Hepatocyte (in vitro differentiated cells): Measurements from ENCODE around the gene DGKI. TPM values are rescaled to one million over a fixed set of nuclear protein-coding genes. Genes with fewer than 3 reads are reported as not detected.

Experiments used
- DNase-seq: peaks from one replicate; pipeline ENCODE4 v3.0.0-alpha.2; 2016; ENCODE audit warnings: low spot score
- H2AFZ ChIP-seq: fragments of 200-600 bp; sonication (generic); 2 replicates; pipeline ENCODE4 v1.6.0; 2016; ENCODE audit warnings: antibody characterized with exemption, mild to moderate bottlenecking
- H3K27ac ChIP-seq: fragments of 200-600 bp; sonication (generic); 2 replicates; pipeline ENCODE4 v1.5.1; 2016; ENCODE audit warnings: mild to moderate bottlenecking
- H3K27me3 ChIP-seq: fragments of 200-600 bp; sonication (generic); 2 replicates; pipeline ENCODE4 v1.6.1; 2016
- H3K36me3 ChIP-seq: fragments of 200-600 bp; sonication (generic); replicated peaks from 2 replicates; pipeline ENCODE4 v1.5.1; 2016; ENCODE audit warnings: low read depth; ENCODE audit not compliant: insufficient read depth
- H3K4me1 ChIP-seq: fragments of 200-600 bp; sonication (generic); 2 replicates; pipeline ENCODE4 v1.5.1; 2016; ENCODE audit warnings: mild to moderate bottlenecking, moderate library complexity; ENCODE audit not compliant: insufficient read depth
- H3K4me2 ChIP-seq: fragments of 200-600 bp; sonication (generic); 2 replicates; pipeline ENCODE4 v1.6.0; 2016
- H3K4me3 ChIP-seq: fragments of 200-600 bp; sonication (generic); 2 replicates; pipeline ENCODE4 v1.5.1; 2016; ENCODE audit warnings: mild to moderate bottlenecking
- H3K79me2 ChIP-seq: fragments of 200-600 bp; sonication (generic); 2 replicates; pipeline ENCODE4 v1.6.0; 2017; ENCODE audit warnings: mild to moderate bottlenecking
- H3K9me2 ChIP-seq: fragments of 200-600 bp; sonication (generic); replicated peaks from 2 replicates; pipeline ENCODE4 v1.6.0; 2017; ENCODE audit warnings: mild to moderate bottlenecking; ENCODE audit not compliant: insufficient read depth
- H3K9me3 ChIP-seq: fragments of 200-600 bp; sonication (generic); 2 replicates; pipeline ENCODE4 v1.5.1; 2016; ENCODE audit warnings: low read depth, mild to moderate bottlenecking
- H4K20me1 ChIP-seq: fragments of 200-600 bp; sonication (generic); 2 replicates; pipeline ENCODE4 v1.6.0; 2016; ENCODE audit warnings: mild to moderate bottlenecking; ENCODE audit not compliant: insufficient read depth, poor library complexity, severe bottlenecking
- CTCF ChIP-seq: fragments of 200-600 bp; sonication (generic); IDR thresholded peaks from 2 replicates; pipeline ENCODE4 v1.5.1; 2016; ENCODE audit warnings: antibody characterized with exemption, mild to moderate bottlenecking; ENCODE audit not compliant: poor library complexity
- EZH2 ChIP-seq: fragments of 200-600 bp; sonication (generic); IDR thresholded peaks from 2 replicates; pipeline ENCODE4 v1.6.1; 2016; ENCODE audit warnings: antibody characterized with exemption, mild to moderate bottlenecking, borderline replicate concordance
- EZH2phosphoT487 ChIP-seq: fragments of 200-600 bp; sonication (generic); IDR thresholded peaks from one replicate; pipeline ENCODE4 v1.6.1; 2018; ENCODE audit warnings: antibody characterized with exemption, mild to moderate bottlenecking, low read depth, moderate library complexity; ENCODE audit not compliant: unreplicated experiment, severe bottlenecking
- WGBS: methylation state at CpG from one replicate; pipeline ENCODE4 v1.1.6; 2016; ENCODE audit warnings: low lambda C conversion rate; ENCODE audit errors: missing lambda C conversion rate; 5-methylcytosine and 5-hydroxymethylcytosine counted together
- polyA plus RNA-seq: library from polyadenylated mRNA; unstranded; fragments of >200 nt; fragmentation: Nextera tagmentation; extraction: Ambion mirVana; gene quantifications from 2 replicates; pipeline ENCODE4 v1.2.1, GENCODE V29; 2016
- total RNA-seq: library from RNA; depleted of rRNA; stranded (reverse); fragments of >200 nt; gene quantifications from 2 replicates; pipeline ENCODE4 v1.2.3, GENCODE V29; 2014

Gene DGKI
- total and polyA plus RNA-seq, 2 experiments from 2014 or later: 0.47 to 1.8 TPM

- no peak overlapping the region for H3K4me2 ChIP-seq
- no peaks in the 10 kb centered on the region for H4K20me1 ChIP-seq
- 83% methylated on average over 4 of the region's 4 CpGs for WGBS
- no peak for DNase-seq
- H3K27me3 ChIP-seq: no peaks in the 10 kb centered on the region
- no peak overlapping the region for H3K4me3 ChIP-seq
- no peak overlapping the region for H2AFZ ChIP-seq
- no peaks in the 10 kb centered on the region for H3K4me1 ChIP-seq
- no peaks in the 10 kb centered on the region for H3K36me3 ChIP-seq
- no peak overlapping the region for H3K27ac ChIP-seq
- no peaks in the 10 kb centered on the region for H3K9me2 ChIP-seq
- no peak for TF ChIP-seq EZH2phosphoT487
- TF ChIP-seq EZH2: no peak
- TF ChIP-seq CTCF: no peak
- H3K79me2 ChIP-seq: no peaks in the 10 kb centered on the region
- no peaks in the 10 kb centered on the region for H3K9me3 ChIP-seq
Measured at GRCh38 chr7:137597856-137598255, 248.9 kb downstream of the DGKI start.

- H3K79me2 ChIP-seq: no peaks in the 10 kb centered on the region
- H3K4me1 ChIP-seq: peaks cover 25% of the 10 kb centered on the region
- H4K20me1 ChIP-seq: no peaks in the 10 kb centered on the region
- no peak for DNase-seq
- H3K27ac ChIP-seq: no peak overlapping the region
- no peaks in the 10 kb centered on the region for H3K36me3 ChIP-seq
- WGBS: 87% methylated on average over 5 of the region's 5 CpGs
- H3K4me2 ChIP-seq: no peak overlapping the region
- no peaks in the 10 kb centered on the region for H3K9me3 ChIP-seq
- TF ChIP-seq CTCF (no peak), EZH2 (no peak), EZH2phosphoT487 (no peak)
- no peaks in the 10 kb centered on the region for H3K27me3 ChIP-seq
- no peaks in the 10 kb centered on the region for H3K9me2 ChIP-seq
- H2AFZ ChIP-seq: no peak overlapping the region
- no peak overlapping the region for H3K4me3 ChIP-seq
Measured at GRCh38 chr7:137593115-137593711, 253.6 kb downstream of the DGKI start.

- peak overlapping the region; percentile 9 for H3K4me2 ChIP-seq
- no peaks in the 10 kb centered on the region for H4K20me1 ChIP-seq
- 18% methylated on average over 6 of the region's 6 CpGs for WGBS
- H3K27me3 ChIP-seq: no peaks in the 10 kb centered on the region
- peak; percentile 85 for DNase-seq
- peak overlapping the region; percentile 7 for H2AFZ ChIP-seq
- peaks cover 25% of the 10 kb centered on the region for H3K4me1 ChIP-seq
- H3K9me3 ChIP-seq: no peaks in the 10 kb centered on the region
- no peaks in the 10 kb centered on the region for H3K36me3 ChIP-seq
- H3K27ac ChIP-seq: peak overlapping the region; percentile 63
- H3K79me2 ChIP-seq: no peaks in the 10 kb centered on the region
- H3K9me2 ChIP-seq: no peaks in the 10 kb centered on the region
- H3K4me3 ChIP-seq: no peak overlapping the region
- TF ChIP-seq EZH2 (no peak), EZH2phosphoT487 (no peak), CTCF (peak; percentile 91)
Measured at GRCh38 chr7:137592232-137592896, 254.4 kb downstream of the DGKI start.
